ENCODE measurements around the gene PMM2.

- no peak for TF ChIP-seq CTCF (IDR thresholded peaks at IDR 0.05; ENCODE audit: insufficient read depth, low read length)
- TF ChIP-seq GABPA (IDR thresholded peaks at IDR 0.05; ENCODE audit: low read depth): no peak
Observed at GRCh38 chr16:8845699-8846298, 48.2 kb downstream of the PMM2 start.

Data from HL-60 (cell line).